HG03571 (cell line): ENCODE data around the gene MAML3.

ENCODE experiments used
- ATAC-seq: cut with Tn5 transposase; IDR thresholded peaks from one replicate; pipeline ENCODE4 v1.9.1; 2021; ENCODE audit not compliant: unreplicated experiment

Gene MAML3

GRCh38 chr4:140080883-140081282 is 73.1 kb downstream of the MAML3 start:
- ATAC-seq, result no peak

DNA sequence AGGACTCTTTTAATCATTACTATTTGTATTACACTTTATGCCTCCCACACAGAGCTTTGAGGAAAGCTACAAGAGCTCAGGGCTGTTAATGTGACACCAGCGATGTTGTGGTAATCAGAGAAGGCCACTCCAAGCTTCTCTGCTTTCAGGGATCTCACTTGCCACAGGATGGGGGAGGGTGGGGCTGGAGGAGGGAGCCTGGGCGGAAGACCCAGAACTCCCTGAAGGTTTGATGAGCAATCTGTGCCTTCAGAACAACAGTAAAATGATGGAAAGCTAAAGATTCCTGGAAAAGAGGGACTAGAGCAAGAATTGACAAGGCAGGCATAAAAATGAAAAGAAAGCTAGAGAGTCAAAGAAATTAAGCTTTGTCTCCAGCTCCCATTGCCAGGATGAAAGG is 75.6 kb downstream of the MAML3 start:
- no peak for ATAC-seq

DNA sequence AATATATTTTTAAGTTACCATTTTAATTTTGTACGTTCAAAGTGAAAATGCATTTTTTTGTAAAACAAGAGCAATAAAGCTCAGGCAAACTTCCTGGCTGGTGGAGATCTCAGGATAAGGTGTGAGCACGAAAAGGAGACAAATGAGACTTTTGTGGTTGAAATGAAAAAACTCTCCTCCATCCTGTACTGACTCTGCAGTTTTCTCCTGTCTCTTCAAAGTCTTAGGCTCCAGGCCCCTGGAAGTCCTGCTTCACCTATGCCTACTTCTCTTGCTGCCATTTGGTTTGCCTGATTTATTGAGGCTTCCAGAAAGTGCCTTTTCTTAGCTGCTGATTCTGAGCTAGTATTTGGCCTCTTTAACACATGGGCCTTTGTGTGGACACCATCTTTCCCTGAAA is 77.7 kb downstream of the MAML3 start:
- ATAC-seq, result no peak

- ATAC-seq, result peak; percentile 94
Measured at GRCh38 chr4:140071806-140072205, 82.2 kb downstream of the MAML3 start.

DNA sequence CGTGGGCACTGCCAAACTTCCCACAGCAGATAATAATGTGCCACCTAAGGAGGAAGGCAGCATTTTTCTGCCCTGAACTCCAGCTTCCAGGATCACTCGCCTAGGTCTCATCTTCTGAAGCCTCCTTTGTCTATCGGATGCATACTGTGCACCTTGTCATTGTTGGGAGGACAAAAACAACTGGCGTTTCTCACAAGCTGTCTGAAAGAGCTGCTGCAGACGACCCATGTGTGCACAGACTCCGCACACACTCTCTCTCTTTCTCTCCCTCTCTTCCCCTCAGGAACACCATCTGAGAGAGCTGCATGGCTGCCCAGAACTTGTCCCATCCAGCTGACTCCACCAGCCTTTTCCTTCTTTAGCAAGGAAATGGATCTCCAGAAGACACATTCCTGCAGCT is 83.0 kb downstream of the MAML3 start:
- no peak for ATAC-seq

DNA sequence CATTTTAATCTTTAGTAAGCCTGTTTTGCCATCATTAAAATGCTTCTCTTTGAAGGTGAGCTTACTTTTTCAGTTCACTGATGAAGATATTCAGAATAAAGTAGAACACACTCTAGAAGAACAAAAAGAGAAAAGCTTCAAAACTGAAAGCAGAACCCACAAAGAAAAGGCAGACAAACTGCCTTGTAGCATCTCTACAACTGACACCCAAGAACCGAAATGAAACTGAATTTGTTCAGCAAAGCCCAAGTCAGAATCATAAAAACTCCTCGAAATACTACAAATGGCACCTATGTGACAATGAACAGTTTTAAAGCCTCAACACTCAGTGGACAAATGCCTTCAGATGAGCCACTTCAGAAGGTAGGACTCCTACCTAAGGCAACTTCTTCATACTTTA is 83.6 kb downstream of the MAML3 start:
- ATAC-seq, result no peak

- no peak for ATAC-seq
Measured at GRCh38 chr4:140069066-140069465, 84.9 kb downstream of the MAML3 start.

DNA sequence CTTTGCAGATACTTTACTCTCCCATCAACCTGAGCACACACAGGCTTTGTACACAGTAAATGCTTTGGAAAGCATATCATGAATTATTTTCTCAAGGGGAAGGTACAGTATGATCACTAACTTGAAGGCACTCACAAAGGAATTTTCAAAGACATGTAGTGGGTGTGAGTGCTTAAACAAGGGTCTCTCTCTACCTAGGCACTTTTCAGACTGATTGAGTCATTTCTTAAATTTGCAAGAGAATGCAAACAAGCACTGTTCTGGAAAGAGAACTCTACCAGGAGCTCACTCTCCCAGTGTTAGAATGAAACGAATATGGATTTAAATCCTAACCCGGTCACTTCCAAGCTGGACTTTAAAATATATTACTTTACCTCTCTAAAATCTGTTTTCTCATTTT is 85.7 kb downstream of the MAML3 start:
- no peak for ATAC-seq

DNA sequence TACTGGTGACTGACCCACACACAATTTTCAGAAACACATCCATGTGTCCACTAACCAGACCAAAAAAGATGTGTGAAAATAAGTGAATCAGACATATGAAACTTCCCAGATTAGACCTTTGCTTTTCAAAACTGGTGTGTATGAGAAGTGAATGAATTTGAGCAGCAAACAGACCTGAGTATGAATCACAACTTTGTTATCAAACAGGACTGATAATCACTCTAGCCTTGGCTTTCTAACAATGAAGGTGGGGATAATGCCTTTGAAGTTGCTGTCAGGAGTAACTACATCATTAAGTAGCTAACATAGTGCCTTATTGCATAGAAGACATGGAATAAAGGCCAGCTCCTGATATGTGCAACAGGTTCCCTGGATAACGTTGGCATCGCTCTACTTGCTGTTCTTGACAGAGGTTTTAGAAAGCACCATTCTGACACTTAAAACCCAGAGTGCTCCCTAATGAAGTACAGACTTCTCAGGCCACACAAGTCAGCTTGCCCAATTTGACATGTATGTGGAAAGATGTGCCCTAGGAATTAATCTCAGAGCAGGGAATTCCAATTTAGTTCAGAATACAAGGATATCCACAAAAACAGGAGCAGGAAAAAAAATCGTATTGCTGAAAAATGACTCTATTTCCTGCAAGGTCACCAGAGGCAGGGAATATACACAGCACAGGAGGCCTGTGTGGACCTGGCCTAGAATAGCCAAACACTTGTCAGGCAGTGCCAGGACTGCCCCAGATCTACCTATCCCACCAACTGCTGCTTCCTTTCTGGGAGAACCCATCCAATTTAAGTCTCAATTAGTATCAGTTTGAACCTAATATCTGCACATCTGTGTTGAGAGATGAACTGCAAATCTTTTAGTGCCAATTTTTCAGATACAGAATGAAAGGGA is 87.7 kb downstream of the MAML3 start:
- ATAC-seq, result no peak

- no peak for ATAC-seq
Measured at GRCh38 chr4:140065393-140065792, 88.6 kb downstream of the MAML3 start.

- ATAC-seq, result no peak
Measured at GRCh38 chr4:140061659-140062289, 92.2 kb downstream of the MAML3 start.

- ATAC-seq, result no peak
Measured at GRCh38 chr4:140061194-140061593, 92.8 kb downstream of the MAML3 start.

DNA sequence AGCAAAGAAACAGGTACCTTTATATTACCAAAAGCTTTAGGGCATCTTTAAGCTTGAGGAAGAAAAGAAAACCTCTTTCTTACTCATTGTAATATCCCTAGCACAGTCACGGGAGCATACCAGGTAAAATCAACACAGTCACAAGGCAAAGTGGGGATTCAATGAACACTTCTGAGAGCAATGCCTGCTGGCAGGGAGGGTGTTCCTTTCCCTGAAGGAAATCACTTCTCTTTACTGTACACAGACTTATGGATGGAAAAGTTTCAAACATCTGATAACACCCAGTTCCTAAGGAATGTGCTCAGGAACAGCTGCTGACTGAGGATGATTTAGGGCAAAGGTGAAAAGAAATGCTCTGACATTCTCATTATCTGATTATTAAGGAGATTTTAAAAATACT is 94.8 kb downstream of the MAML3 start:
- no peak for ATAC-seq

DNA sequence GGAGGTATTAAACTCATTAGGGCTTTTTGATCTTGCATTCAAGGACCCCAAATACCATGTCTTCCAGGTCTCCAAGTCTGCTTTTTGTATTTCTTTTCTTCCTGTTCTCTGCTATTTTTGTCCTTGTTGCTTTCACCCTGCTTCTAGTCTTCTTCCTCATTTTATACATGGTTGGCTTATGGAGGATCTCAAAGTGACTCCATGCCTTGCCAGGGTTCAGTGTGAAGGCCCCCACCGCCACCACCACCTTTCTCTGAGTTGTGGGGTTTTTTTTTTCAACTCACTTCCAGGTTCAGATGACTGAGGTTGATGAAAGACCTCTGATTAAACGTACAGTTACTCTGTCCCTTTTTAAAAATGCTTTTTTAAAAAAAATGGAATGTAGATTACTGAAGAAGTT is 96.3 kb downstream of the MAML3 start:
- ATAC-seq, result no peak

DNA sequence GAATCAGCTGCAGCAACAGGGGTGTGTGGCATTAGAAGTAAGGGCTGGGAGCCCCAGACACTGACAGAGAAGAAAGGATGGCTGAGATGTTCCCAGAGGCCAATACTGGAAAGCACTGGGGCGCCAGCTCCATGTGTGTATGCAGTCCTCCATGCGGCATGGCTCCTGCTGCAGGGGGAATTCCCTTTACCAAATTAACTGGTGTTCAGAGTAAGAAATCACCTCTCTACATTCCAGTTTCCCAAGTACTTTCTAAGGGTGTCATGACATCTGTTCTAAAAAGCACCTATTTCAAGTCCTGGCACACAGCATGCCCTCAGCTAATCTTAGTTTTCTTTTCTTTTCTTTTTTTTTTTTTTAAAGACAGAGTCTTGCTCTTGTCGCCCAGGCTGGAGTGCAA is 98.0 kb downstream of the MAML3 start:
- no peak for ATAC-seq

- ATAC-seq, result no peak
Measured at GRCh38 chr4:140054861-140055260, 99.1 kb downstream of the MAML3 start.

GRCh38 chr4:140053185-140053584 is 100.8 kb downstream of the MAML3 start:
- no peak for ATAC-seq

GRCh38 chr4:140052050-140052449 is 101.9 kb downstream of the MAML3 start:
- no peak for ATAC-seq

GRCh38 chr4:140049849-140050637 is 103.9 kb downstream of the MAML3 start:
- ATAC-seq, result no peak

DNA sequence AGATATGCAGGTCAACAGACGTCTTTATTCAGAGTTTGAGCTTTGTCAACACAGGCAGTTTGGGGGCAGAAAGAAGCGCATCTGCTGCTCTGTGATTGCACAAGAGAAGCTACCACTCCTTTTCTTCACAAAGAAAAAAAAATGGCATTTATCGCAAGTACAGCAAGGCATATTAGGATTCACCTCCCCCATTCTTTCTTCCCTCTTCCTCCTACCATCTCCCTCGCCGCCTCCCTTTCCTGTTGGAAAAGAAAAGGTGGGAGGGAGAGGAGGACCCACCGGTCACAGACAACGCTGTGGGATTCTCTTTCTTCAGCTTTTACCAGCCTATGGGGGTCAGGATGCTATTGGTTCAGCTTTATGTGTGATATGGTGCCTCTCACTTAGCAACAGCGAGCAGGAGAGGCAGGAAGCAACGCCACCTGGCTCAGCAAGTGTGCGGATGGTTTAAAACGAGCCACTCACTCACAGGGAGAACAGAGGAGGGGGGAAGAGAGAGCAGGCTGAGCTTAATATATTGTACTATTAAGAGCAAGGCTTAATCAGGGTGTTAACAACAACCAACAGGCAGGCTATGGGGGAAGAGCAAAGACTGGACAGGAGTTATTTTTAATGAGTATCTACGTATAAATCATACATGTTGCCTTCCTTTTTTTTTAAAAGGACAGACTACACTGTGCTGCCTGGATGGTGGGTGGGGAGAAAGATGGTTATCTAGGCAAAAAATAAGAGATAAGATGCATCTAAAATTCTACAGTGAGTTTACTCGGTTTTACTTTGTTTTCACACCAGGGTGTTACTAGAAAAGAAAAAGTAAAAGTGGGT is 104.7 kb downstream of the MAML3 start:
- ATAC-seq, result peak; percentile 45
